Left hindlimb (tissue), 1 donor: ENCODE results near the gene PUSL1.

Source experiments
- DNase-seq: peaks from one replicate; pipeline ENCODE4 v3.0.0-alpha.2; 2018

PUSL1 gene

GRCh38 chr1:1325288-1326074 lies 17.1 kb downstream of the PUSL1 start:
- no peak for DNase-seq

- no peak for DNase-seq
These were observed 17.7 kb downstream of the PUSL1 start for GRCh38 chr1:1326075-1326605.

GRCh38 chr1:1327291-1327690 lies 18.9 kb downstream of the PUSL1 start:
- DNase-seq, result no peak

DNA sequence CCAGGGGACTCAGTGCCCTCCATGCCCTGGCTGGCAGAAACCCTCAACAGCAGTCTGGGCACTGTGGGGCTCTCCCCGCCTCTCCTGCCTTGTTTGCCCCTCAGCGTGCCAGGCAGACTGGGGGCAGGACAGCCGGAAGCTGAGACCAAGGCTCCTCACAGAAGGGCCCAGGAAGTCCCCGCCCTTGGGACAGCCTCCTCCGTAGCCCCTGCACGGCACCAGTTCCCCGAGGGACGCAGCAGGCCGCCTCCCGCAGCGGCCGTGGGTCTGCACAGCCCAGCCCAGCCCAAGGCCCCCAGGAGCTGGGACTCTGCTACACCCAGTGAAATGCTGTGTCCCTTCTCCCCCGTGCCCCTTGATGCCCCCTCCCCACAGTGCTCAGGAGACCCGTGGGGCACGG lies 19.9 kb downstream of the PUSL1 start:
- no peak for DNase-seq

- no peak for DNase-seq
These were observed 21.2 kb downstream of the PUSL1 start for GRCh38 chr1:1329304-1330210.

DNA sequence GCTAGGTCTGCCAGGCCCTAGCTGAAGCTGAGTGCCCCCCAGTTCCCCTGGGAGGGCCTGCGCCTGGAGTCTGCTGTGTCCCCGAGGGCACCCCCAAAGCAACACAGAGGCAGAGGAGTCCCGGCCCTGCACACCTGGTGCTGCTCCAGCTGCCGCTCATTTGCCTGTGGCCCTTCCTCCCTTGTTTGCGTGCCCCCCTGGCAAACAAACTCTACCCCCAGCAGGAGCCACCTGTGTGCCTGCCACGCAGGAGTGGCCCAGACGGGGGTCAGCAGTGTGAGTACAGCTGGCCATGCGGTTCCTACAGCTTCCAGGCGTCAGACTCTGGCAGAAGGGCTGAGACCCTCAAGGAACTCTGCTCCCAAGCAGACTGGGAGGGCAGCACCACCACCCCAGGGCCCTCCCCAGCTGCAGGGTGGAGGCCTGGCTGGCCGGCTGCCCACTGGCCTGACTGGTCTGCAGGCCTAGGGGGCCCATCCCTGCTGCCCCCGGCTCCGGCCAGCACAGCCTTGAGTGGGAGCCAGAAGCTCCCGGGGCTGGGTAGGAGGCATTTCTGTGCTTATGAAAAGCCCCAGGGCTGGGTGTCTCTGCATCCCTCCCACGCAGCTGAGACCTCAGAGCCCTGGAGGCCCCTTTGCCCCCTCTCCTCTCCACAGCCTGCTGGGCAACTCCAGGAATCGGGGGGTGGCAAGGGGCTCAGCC lies 22.1 kb downstream of the PUSL1 start:
- DNase-seq, result no peak

DNA sequence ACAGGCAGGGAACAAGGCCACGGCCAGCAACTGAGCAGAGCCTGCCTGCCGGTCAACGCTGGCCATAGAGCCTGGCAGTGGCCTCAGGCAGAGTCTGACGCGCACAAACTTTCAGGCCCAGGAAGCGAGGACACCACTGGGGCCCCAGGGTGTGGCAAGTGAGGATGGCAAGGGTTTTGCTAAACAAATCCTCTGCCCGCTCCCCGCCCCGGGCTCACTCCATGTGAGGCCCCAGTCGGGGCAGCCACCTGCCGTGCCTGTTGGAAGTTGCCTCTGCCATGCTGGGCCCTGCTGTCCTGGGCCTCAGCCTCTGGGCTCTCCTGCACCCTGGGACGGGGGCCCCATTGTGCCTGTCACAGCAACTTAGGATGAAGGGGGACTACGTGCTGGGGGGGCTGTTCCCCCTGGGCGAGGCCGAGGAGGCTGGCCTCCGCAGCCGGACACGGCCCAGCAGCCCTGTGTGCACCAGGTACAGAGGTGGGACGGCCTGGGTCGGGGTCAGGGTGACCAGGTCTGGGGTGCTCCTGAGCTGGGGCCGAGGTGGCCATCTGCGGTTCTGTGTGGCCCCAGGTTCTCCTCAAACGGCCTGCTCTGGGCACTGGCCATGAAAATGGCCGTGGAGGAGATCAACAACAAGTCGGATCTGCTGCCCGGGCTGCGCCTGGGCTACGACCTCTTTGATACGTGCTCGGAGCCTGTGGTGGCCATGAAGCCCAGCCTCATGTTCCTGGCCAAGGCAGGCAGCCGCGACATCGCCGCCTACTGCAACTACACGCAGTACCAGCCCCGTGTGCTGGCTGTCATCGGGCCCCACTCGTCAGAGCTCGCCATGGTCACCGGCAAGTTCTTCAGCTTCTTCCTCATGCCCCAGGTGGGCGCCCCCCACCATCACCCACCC lies 22.9 kb downstream of the PUSL1 start, which contains the start of gene TAS1R3:
TSS of gene TAS1R3 (plus strand) at position 213 of the 898 bp plus-strand sequence. CDS start at position 279, 66 bp downstream.
- DNase-seq, result no peak

- no peak for DNase-seq
These were observed 23.8 kb downstream of the PUSL1 start for GRCh38 chr1:1332031-1332755.

DNA sequence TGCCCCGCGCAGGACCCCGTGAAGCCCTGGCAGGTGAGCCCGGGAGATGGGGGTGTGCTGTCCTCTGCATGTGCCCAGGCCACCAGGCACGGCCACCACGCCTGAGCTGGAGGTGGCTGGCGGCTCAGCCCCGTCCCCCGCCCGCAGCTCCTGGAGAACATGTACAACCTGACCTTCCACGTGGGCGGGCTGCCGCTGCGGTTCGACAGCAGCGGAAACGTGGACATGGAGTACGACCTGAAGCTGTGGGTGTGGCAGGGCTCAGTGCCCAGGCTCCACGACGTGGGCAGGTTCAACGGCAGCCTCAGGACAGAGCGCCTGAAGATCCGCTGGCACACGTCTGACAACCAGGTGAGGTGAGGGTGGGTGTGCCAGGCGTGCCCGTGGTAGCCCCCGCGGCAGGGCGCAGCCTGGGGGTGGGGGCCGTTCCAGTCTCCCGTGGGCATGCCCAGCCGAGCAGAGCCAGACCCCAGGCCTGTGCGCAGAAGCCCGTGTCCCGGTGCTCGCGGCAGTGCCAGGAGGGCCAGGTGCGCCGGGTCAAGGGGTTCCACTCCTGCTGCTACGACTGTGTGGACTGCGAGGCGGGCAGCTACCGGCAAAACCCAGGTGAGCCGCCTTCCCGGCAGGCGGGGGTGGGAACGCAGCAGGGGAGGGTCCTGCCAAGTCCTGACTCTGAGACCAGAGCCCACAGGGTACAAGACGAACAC lies 24.5 kb downstream of the PUSL1 start:
- no peak for DNase-seq

DNA sequence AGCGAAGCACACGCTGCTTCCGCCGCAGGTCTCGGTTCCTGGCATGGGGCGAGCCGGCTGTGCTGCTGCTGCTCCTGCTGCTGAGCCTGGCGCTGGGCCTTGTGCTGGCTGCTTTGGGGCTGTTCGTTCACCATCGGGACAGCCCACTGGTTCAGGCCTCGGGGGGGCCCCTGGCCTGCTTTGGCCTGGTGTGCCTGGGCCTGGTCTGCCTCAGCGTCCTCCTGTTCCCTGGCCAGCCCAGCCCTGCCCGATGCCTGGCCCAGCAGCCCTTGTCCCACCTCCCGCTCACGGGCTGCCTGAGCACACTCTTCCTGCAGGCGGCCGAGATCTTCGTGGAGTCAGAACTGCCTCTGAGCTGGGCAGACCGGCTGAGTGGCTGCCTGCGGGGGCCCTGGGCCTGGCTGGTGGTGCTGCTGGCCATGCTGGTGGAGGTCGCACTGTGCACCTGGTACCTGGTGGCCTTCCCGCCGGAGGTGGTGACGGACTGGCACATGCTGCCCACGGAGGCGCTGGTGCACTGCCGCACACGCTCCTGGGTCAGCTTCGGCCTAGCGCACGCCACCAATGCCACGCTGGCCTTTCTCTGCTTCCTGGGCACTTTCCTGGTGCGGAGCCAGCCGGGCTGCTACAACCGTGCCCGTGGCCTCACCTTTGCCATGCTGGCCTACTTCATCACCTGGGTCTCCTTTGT lies 25.3 kb downstream of the PUSL1 start:
- no peak for DNase-seq

- no peak for DNase-seq
These were observed 26.4 kb downstream of the PUSL1 start for GRCh38 chr1:1334835-1335234.

DNA sequence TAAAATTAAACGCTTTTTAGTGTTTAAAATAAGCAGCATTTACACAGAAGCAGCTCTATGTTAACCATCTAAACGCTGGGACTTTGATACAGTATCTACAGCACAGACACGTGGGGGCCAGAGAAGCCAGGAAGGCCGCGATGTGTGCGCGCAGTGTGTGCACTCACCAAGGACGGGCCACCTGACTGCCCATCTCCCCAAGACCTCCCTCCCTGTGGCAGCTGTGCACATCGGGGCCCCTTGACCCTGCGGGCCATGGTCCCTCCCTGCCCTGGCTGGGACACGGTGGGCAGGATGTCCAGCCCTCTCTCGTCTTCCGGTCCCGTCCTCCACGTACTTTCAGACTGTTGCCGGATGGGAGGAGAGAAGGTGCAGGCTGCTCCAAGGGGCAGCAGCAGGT lies 26.9 kb downstream of the PUSL1 start:
- no peak for DNase-seq

GRCh38 chr1:1335792-1336248 lies 27.4 kb downstream of the PUSL1 start:
- no peak for DNase-seq

DNA sequence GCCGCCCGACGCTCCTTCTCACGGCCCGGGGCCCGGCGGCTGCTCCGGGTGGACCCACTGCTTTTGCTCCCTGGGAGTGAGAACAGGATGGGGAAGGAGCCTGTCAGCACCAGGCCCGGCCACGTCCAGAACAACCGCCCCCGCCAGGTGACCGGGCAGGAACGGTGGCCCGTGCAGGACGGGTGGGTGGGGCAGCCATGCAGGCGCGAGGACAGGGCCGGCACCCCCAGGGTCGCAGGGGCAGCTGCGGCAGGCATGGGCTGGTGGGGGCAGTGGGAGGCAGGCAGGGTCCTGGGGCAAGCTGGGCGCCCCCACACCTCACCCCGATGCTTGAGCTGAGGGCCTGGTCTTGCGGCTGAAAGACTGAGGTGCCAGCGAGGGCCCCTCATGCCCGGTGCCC lies 28.0 kb downstream of the PUSL1 start:
- no peak for DNase-seq

DNA sequence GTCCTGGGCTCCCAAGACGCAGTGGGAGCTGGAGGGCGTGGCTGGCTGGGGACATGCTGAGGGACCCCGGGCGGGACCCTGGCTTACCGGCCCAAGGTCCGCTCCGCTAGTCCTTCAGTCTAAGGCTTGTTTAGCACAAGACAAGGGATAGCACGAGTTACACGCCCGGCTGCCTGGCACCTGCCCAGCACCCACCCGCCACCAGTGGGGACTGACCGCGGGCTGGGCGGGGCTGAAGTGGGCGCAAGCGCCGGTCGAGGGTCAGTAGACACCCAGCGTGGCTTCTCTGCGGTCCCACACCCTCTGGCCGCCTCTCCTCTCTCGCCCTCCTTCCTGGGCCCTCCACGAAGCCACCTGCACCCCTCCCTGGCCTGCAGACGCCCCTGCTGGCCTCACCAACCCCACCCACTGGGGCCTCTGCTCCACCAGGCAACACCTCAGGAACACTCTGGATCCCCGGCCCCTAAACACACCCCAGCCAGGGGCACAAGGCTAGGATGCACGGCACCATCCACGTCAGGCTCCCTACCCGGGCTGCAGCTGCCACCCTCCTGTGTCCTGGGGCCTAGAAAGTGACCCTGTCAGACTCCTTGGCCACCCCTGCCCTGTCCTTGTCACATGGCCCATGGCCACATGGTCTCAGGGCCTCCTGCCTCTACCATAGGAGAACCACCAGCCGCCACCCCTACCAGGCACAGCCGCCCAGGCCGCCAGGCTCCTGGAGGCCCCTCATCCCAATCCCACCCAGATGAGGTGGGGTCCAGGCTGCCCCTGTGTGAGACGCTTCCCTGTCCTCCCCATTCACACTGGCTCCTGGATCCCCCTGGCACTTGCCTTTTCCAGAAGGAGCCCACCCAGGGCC lies 28.8 kb downstream of the PUSL1 start:
- DNase-seq, result no peak

DNA sequence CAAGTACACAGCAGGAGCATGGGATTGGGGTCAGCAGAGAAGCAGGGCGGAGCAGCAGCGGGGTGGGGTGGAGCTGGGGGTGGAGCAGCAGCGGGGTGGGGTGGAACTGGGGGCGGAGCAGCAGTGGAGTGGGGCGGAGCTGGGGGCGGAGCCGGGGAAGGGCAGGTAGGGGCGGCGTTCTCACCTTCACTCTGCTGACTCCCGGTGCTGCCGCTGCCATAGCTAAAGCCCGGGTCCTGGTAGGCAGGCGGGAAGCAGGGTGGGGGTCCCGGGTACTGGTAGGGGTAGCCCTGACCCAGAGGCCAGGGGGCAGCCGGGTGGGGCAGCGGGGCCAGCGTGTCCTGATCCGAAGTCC lies 29.4 kb downstream of the PUSL1 start:
- DNase-seq, result no peak

GRCh38 chr1:1338278-1338677 lies 29.9 kb downstream of the PUSL1 start:
- DNase-seq, result no peak

DNA sequence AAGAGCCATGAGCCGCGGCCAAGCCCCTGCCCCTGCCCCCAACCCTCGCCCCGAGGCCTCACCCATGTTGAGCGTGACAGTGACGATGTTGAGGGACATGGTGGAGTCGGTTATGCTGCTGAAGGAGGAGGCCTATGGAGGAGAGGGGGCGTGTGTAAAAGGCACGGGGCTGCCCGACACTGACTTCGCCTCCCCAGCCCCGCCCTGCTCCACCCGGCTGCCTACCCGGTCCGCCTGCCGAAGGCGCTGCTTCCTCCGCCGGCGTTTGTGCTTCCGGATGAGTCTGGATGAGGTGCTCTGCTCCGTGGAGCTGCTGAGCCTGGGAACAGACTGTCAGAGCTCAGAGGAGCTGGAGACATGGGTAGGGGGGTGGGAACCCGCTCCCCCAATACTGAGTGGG lies 31.8 kb downstream of the PUSL1 start:
- DNase-seq, result no peak
